HCT116 (cell line): ENCODE data around the gene BABAM2. TPM values are rescaled to one million over a fixed set of nuclear protein-coding genes. Genes with fewer than 3 reads are reported as not detected.

Experiments used
- ATAC-seq: fragments of 200-7000 bp; cut with Tn5 transposase; 2 replicates; pipeline ENCODE4 v1.9.1; 2020; ENCODE audit warnings: mild to moderate bottlenecking, moderate library complexity
- BruUV-seq: library from RNA; stranded (reverse); fragments of 400-500 nt; replicated peaks from 2 replicates; lab custom pipeline; 2021; lab: Mats Ljungman, UMichigan
- CTCF ChIA-PET: fragments of 300-600 bp; sonication (Branson Sonifier 250); formaldehyde crosslinking; loops from one replicate; lab custom pipeline; 2021; ENCODE audit warnings: antibody characterized with exemption; lab: Charles Lee
- POLR2A ChIA-PET: fragments of 300-600, 350-600 bp; sonication (Branson Sonifier 250); formaldehyde crosslinking; loops from one replicate; lab custom pipeline; 2021; ENCODE audit warnings: antibody characterized with exemption; lab: Charles Lee
- RAD21 ChIA-PET, 2 experiments: fragments of 300-600 bp; sonication (Branson Sonifier 250); formaldehyde crosslinking; loops; one replicate each; lab custom pipeline; 2023; ENCODE audit warnings: low total read pairs in 2 of 2; ENCODE audit not compliant: uncharacterized antibody in 2 of 2, unreplicated experiment in 2 of 2, low non-redundant PET in 1 of 2; lab: Charles Lee
- DNase-seq: peaks from one replicate; pipeline ENCODE4 v3.0.0-alpha.2; 2010; ENCODE audit warnings: low read depth, low spot score
- H2AFZ ChIP-seq: fragments of 200-600 bp; shearing (Covaris generic), sonication (generic); 2 replicates; pipeline ENCODE4 v1.6.1; 2017; ENCODE audit warnings: low read depth, mixed run types, mixed read lengths, antibody characterized with exemption, low read length; ENCODE audit not compliant: poor library complexity, severe bottlenecking
- H3K27ac ChIP-seq: 2 replicates; pipeline ENCODE4 v1.5.1; 2012; ENCODE audit warnings: low read depth, low read length
- H3K27me3 ChIP-seq: fragments of 200-600 bp; sonication (generic); 2 replicates; pipeline ENCODE4 v1.6.1; 2016; ENCODE audit warnings: mixed run types, low read length, mixed read lengths; ENCODE audit not compliant: insufficient read depth
- H3K36me3 ChIP-seq, 2 experiments: fragments of 200-500 bp in 1 of 2; fragments of 200-600 bp in 1 of 2; sonication (Bioruptor generic) in 1 of 2; sonication (generic) in 1 of 2; 2 replicates each; pipeline versions ENCODE4 v1.5.1 to v1.6.1; 2014 to 2016; ENCODE audit warnings: low read length in 2 of 2, inconsistent platforms in 1 of 2, mixed read lengths in 1 of 2, mixed run types in 1 of 2; ENCODE audit not compliant: insufficient read depth in 2 of 2, control insufficient read depth in 1 of 2
- H3K4me1 ChIP-seq, 2 experiments: fragments of 200-600 bp in 1 of 2; sonication (generic) in 1 of 2; 2 replicates each; pipeline versions ENCODE4 v1.5.1 to v1.6.1; 2012 to 2017; ENCODE audit warnings: low read length in 2 of 2, inconsistent platforms in 1 of 2, mild to moderate bottlenecking in 1 of 2, mixed read lengths in 1 of 2, mixed run types in 1 of 2, moderate library complexity in 1 of 2; ENCODE audit not compliant: insufficient read depth in 2 of 2, control insufficient read depth in 1 of 2
- H3K4me2 ChIP-seq: fragments of 200-600 bp; sonication (generic); 2 replicates; pipeline ENCODE4 v1.6.1; 2017; ENCODE audit warnings: mixed run types, low read length, mixed read lengths
- H3K4me3 ChIP-seq, 2 experiments: fragments of 200-600 bp in 1 of 2; sonication (generic) in 1 of 2; replicated peaks in 1 of 2; 2 replicates each; pipeline ENCODE4 v1.5.1; 2011 to 2016; ENCODE audit warnings: low read length in 2 of 2, control low read depth in 1 of 2, low read depth in 1 of 2, mild to moderate bottlenecking in 1 of 2, mixed read lengths in 1 of 2, mixed run types in 1 of 2
- H3K79me2 ChIP-seq: fragments of 200-600 bp; sonication (generic); 2 replicates; pipeline ENCODE4 v1.6.1; 2017; ENCODE audit warnings: mild to moderate bottlenecking, mixed run types, low read length, moderate library complexity, mixed read lengths; ENCODE audit not compliant: insufficient read depth
- H3K9ac ChIP-seq: fragments of 200-600 bp; sonication (generic); 2 replicates; pipeline ENCODE4 v1.6.1; 2016; ENCODE audit warnings: low read length, mixed read lengths
- H3K9me2 ChIP-seq: fragments of 200-600 bp; sonication (generic), shearing (Covaris generic); 2 replicates; pipeline ENCODE4 v1.6.1; 2017; ENCODE audit warnings: mixed run types, mild to moderate bottlenecking, moderate library complexity; ENCODE audit not compliant: insufficient read depth
- H3K9me3 ChIP-seq, 2 experiments: fragments of 200-500 bp in 1 of 2; fragments of 200-600 bp in 1 of 2; sonication (Bioruptor generic) in 1 of 2; sonication (generic) in 1 of 2; 2 replicates each; pipeline ENCODE4 v1.6.1; 2014 to 2017; ENCODE audit warnings: low read length in 2 of 2, mixed read lengths in 2 of 2, inconsistent platforms in 1 of 2, low read depth in 1 of 2, mild to moderate bottlenecking in 1 of 2, mixed run types in 1 of 2, moderate library complexity in 1 of 2; ENCODE audit not compliant: control insufficient read depth in 1 of 2, insufficient read depth in 1 of 2
- H4K20me1 ChIP-seq: fragments of 200-600 bp; sonication (generic), shearing (Covaris generic); 2 replicates; pipeline ENCODE4 v1.6.1; 2017; ENCODE audit warnings: mixed run types, mild to moderate bottlenecking, moderate library complexity; ENCODE audit not compliant: insufficient read depth
- CBX3 ChIP-seq: IDR thresholded peaks from 2 replicates; pipeline ENCODE4 v1.6.1; 2012; ENCODE audit warnings: low read depth
- CEBPB ChIP-seq: IDR thresholded peaks from 2 replicates; pipeline ENCODE4 v1.6.1; 2012; ENCODE audit warnings: low read depth
- EGR1 ChIP-seq: IDR thresholded peaks from 2 replicates; pipeline ENCODE4 v1.6.1; 2012; ENCODE audit warnings: low read depth
- SRF ChIP-seq: IDR thresholded peaks from 2 replicates; pipeline ENCODE4 v1.6.1; 2012; ENCODE audit warnings: low read depth
- YY1 ChIP-seq: IDR thresholded peaks from 2 replicates; pipeline ENCODE4 v1.6.1; 2011; ENCODE audit warnings: low read length, low read depth, moderate library complexity, mild to moderate bottlenecking; ENCODE audit not compliant: insufficient replicate concordance; ENCODE audit errors: extremely low read depth
- intact Hi-C: fragments of 100-400 bp; cut with micrococcal nuclease; formaldehyde crosslinking; loops from 2 replicates; pipeline ENCODE4 v1.10.0; 2022
- total RNA-seq: library from RNA; stranded (reverse); gene quantifications from one replicate; pipeline ENCODE4 v1.2.1, GENCODE V29; 2021; ENCODE audit not compliant: unreplicated experiment

BABAM2 gene
- total RNA-seq, 1 experiment from 2014 or later = 23.8 TPM

DNA sequence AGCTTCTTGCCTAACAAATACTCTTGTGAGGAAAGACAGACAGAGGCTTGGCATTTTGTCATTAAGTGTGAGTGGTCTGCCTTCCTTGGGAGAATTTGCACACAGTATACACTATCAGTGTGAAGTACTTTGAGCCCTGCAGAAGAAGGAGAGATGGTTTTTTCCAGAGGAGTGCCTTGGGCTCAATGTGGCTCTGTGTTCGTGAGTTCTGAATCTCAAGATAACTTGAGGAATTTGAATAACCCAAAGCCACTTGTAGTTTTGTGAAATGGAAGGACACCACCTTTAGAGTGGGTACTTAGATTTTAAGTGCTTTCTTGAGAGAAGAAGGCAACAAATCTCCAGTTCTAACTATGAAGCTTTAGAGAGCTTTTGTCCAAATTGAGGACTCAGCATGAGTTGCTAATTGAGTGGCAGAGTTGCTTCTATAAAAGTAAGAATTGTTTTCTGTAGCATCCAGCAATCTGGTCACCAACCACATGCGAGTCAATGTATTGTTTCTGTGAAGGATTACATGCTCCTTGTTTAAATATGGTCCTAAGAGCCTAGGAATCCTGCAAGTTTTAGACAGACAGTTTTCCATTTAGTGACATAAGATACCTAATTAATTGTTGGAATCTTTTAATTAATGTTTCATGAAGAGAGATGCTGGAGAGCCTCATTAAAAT lies 68.3 kb downstream of the BABAM2 start:
- H3K4me1 ChIP-seq = peaks cover 17 to 27% of the 10 kb centered on the region in 2 experiments
- DNase-seq (no peak), ATAC-seq (no peak)
- H3K4me3 ChIP-seq = no peak overlapping the region
- no peaks in the 10 kb centered on the region for H3K9me3 ChIP-seq
- H3K4me2 ChIP-seq = no peak overlapping the region
- peaks cover 4% of the 10 kb centered on the region for H3K79me2 ChIP-seq
- TF ChIP-seq SRF (no peak), CEBPB (no peak), EGR1 (no peak), YY1 (no peak), CBX3 (no peak)
- CTCF ChIA-PET = no interaction called here
- BruUV-seq = no TSS peak
- no peaks in the 10 kb centered on the region for H3K27me3 ChIP-seq
- H2AFZ ChIP-seq = no peak overlapping the region
- no peak overlapping the region for H3K27ac ChIP-seq
- RAD21 ChIA-PET = no interaction called here
- intact Hi-C loops = no loop called here
- no peaks in the 10 kb centered on the region for H3K36me3 ChIP-seq
- H3K9me2 ChIP-seq = no peaks in the 10 kb centered on the region
- no peaks in the 10 kb centered on the region for H4K20me1 ChIP-seq
- POLR2A ChIA-PET = no interaction called here
- H3K9ac ChIP-seq = no peak overlapping the region

DNA sequence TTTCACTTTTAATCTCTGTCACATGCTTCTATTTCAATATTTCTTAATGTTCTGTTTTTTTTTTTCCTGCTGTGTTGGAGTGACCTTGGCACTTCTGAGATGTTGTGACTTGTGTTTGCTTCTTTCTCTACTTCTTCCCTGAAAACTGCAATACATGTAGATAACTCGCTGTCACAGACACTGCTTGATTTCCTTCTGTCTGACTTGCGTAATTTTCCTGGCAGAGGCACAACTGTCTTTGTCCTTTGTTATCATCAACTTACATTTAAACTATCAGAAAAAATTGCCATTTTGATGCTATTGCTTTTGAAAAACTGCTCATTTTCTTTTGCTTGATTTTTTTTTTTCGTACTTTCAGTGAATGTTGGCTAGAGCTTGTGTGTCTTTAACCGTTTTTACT lies 69.0 kb downstream of the BABAM2 start:
- POLR2A ChIA-PET = no interaction called here
- ATAC-seq = no peak
- H3K36me3 ChIP-seq = no peaks in the 10 kb centered on the region
- H3K79me2 ChIP-seq = peaks cover 4% of the 10 kb centered on the region
- DNase-seq = no peak
- CTCF ChIA-PET = no interaction called here
- H4K20me1 ChIP-seq = no peaks in the 10 kb centered on the region
- H3K9ac ChIP-seq = no peak overlapping the region
- no peaks in the 10 kb centered on the region for H3K9me2 ChIP-seq
- H3K27ac ChIP-seq = no peak overlapping the region
- no peak overlapping the region for H2AFZ ChIP-seq
- H3K4me2 ChIP-seq = no peak overlapping the region
- intact Hi-C loops = no loop called here
- no peaks in the 10 kb centered on the region for H3K27me3 ChIP-seq
- H3K9me3 ChIP-seq = no peaks in the 10 kb centered on the region
- no peak overlapping the region for H3K4me3 ChIP-seq
- peaks cover 16 to 22% of the 10 kb centered on the region in 2 experiments for H3K4me1 ChIP-seq
- TF ChIP-seq CEBPB (peak; percentile 58), SRF (no peak)
- BruUV-seq = no TSS peak
- RAD21 ChIA-PET = no interaction called here
